ENCODE measurements around the gene KIF1A.
"Not testable (repeated sequence)": the region's sequence is repeated elsewhere in the genome, so short reads cannot be mapped to it uniquely, and the experiment has no call there.

DNA sequence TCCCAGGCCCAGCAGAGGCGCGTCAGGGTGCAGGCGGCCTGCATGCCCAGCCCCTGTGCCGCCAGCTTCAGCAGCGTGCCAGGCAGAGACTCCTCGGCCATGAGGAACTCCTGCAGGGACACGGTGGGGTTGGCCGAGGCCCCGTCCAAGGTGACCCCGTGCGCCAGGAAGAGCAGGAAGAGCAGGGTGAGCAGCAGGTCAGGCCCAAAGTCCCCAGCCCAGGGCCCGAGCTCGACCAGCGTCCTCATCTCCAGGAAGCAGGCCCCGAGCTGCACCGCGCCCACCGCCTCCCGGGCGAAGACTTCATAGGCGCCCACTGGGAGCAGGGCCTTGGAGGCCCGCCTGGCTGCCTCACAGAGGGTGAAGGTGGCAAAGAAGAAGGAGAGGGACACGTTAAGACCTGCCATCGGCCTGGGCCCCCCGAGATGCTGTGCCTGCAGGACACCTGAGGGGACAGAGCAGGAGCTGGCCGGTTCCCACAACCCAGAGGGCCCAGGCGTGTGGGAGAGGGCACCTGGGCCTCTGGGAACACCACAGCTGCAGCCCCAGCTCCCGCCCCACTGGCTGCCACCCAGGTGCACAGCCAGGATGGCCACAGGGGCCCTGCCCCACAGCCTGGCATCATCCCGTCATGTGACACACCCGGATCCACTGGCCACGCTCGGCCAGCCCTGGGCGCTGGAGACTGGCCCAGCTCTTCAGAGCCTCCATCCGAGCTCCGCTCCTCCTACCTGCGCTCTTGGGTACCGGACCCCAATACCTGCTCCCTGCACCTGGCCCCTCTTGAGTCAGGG lies 137.4 kb downstream of the KIF1A start, which contains the start of gene AQP12B:
- TF ChIP-seq CTCF (conservative IDR thresholded peaks at IDR 0.05; ENCODE audit: low read depth, low read length); EZH2 (IDR thresholded peaks at IDR 0.05; ENCODE audit: low read length, unreplicated experiment); EZH2phosphoT487 (IDR thresholded peaks at IDR 0.05; ENCODE audit: borderline replicate concordance, low read length): not testable (repeated sequence)
